GM21381 (cell line): Measurements from ENCODE around the gene LSM2.

ENCODE experiments used
- ATAC-seq: cut with Tn5 transposase; IDR thresholded peaks from one replicate; pipeline ENCODE4 v1.9.1; 2021; ENCODE audit warnings: mild to moderate bottlenecking, moderate library complexity; ENCODE audit not compliant: unreplicated experiment

The LSM2 gene

DNA sequence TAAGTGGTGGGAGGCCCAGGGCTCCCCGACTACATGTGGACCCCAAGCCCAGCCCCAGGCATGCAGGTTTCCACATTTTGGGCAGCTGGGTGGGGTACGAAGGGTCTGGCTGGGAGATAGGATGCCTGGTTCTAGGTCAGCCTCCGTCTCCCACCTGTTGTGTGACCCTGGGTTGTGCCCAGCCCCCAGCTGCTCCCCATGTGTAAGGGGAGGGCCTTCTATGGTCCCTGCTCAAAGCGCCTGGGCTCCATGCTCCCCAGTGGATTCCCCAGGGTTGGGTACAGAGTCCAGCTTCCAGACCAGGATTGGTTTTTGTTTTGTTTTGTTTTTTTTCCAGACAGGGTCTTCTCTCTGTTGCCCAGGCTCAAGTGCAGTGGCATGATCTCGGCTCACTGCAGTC, 28.6 kb downstream of the LSM2 start:
- ATAC-seq = no peak

DNA sequence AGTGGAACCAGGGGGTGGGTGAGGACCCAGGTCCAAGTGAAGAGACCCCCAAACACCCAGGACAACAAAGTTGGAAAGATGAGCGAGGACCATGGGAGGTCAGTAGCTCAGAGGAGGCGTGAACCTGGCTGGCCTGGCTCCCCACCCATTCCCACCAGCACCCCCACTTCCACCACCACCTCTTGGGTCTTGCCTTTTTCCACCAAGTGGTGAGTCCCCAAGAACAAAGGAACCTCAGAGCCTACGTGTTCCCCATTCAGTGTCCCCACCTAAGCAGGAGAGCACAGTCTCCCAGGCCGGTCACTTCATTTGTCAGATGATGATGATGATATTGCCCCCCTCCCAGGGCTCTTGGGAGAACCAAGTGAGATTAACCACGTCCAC, 29.1 kb downstream of the LSM2 start:
- ATAC-seq = no peak

DNA sequence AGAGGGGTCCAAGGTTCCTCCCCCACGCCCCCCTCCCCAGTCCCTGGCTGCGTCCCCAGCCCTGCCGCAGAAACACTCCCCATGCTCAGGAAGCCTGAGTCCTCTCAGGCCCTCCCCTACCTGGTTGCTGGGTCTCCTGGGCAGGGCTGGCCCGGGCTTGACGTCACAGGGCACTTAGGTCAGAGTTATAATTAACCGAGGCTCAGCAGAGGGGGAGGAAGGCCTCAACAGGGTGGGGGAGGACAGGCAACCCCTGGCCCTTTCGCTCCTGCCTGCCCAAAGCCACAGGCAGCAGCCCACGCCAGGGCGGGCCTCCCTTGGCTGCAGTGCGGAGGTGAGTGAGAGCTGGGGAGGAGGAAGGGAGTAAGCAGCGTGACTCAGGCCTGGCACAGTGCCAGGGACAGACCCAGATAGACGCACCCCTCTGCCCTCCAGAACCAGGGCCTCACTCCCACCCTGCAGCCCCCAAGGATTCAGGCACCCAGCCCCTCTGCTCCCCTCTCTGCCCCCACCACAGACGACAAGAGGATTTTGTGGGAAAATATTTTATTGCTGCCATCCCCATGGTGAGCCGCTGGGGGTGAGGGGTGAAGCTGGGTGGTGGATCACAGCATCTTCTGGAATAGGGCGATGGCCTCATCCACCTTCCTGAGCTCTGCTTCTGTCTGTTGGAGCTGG, 29.6 kb downstream of the LSM2 start, which contains the start of gene VWA7:
Gene VWA7 (minus strand): TSS at position 340 of the 678 bp plus-strand sequence. CDS start 549 bp downstream, outside the sequence.
- ATAC-seq = no peak

DNA sequence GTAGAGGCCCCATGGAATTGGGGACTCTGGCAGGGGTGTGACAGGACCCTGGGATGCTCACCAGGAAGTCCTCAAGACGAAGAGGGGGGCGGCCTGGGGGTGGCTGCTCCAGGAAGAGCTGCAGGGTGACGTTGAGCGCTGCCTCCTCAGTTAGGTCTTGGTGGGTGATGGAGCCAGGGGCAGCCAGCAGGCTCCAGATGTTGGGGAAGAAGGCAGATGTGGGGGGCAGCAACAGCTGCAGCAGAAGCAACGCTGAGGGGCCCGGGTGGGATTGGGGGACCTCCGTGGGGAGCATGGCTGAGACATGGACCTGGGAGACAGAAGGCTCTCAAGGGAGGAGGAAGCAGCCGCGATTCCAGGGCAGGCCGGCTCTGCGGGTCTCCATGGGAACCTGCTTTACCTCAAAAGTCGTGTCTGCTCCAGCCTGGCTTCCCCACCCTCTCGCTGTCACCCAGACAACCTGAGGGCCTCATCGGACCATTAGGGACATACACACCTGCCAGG, 30.2 kb downstream of the LSM2 start:
- ATAC-seq = no peak

DNA sequence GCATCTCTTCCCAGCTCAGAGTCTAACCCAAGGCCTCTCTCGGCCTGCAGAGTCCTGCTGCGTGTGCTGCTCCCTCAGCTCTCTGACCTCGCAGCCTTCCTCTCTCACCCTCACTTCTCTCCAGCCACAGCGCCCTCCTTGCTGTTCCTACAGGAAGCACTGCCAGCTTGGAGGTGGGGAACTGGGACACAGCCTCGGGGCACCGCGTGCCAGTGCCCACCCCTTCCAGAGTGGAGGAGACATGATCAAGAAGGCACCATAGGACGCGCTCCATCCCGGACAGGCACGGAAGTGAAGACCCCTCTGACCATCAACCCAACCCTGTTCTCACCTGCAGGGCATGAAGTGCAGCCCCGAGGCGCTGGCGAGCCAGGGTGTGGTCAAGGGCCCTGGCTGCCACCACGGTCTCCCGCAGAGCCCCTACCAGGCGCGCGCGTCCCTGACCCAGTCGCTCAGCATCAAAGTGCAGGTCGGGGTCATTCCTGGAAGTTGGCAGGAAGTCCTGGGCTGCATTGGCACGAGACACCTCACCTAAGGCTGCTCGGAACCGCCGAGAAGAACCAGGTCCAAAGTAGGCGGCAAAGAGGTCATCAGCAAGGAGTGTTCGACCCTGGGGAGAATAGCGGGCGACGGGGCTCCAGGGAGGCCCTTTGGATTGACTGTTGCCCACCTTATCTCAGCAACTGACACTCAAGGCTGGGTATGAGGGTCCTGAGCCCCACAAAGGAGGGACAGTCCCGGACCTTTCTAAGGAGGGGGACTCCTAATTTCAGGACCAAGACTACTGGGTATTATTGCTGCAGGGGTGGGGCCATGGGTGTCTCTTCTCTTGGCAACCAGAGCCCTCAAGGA, 30.9 kb downstream of the LSM2 start:
- no peak for ATAC-seq

DNA sequence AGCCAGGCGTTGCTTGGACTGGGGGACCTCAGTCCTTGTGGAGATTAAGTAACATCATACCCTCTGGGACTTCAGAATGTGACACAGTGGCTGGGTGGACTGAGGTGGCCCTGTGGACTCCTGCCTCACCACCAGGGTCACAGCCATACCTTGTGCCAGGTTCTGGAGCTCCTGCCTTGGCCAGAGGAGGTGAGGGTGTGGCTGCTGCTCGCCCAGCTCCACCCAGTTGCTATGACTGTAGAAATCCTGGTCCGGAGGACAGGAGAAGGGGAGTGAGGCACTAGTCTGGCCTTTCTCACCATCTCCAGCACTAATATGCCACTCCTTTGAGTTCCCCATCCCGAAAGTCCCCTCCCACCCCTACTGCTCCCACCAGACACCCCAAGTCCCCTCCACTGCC, 31.6 kb downstream of the LSM2 start:
- no peak for ATAC-seq

DNA sequence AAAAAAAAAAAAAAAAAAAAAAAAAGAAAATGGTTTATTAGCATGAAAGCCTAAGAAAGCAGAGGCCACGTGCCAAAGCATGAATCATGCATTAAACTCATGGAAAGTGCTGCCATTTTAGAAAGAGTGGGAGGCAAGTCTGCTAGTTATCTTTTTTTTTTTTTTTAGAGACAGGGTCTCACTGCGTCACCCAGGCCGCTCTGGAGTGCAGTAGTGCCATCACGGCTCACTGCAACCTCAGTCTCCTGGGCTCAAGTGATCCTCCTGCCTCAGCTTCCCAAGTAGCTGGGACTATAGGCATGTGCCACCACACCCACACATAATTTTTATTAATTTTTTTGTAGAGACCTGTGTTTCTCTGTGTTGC, 34.8 kb downstream of the LSM2 start:
- no peak for ATAC-seq

DNA sequence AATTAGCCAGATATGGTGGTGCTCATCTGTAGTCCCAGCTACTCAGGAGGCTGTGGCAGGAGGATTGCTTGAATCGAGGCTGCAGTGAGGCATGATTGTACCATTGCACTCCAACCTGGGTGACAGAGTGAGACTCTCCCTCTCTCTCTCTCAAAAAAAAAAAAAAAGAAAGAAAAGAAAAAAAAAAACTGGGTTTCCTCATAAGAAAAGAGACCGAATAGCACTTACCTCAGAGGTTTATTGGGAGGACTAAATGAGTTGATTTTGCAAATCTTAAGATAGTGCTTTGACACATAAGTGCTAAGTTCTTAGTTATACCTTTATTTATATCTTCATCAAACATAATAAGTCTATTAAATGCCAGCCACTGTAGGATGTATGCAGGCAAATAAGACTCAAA, 35.9 kb downstream of the LSM2 start:
- no peak for ATAC-seq

DNA sequence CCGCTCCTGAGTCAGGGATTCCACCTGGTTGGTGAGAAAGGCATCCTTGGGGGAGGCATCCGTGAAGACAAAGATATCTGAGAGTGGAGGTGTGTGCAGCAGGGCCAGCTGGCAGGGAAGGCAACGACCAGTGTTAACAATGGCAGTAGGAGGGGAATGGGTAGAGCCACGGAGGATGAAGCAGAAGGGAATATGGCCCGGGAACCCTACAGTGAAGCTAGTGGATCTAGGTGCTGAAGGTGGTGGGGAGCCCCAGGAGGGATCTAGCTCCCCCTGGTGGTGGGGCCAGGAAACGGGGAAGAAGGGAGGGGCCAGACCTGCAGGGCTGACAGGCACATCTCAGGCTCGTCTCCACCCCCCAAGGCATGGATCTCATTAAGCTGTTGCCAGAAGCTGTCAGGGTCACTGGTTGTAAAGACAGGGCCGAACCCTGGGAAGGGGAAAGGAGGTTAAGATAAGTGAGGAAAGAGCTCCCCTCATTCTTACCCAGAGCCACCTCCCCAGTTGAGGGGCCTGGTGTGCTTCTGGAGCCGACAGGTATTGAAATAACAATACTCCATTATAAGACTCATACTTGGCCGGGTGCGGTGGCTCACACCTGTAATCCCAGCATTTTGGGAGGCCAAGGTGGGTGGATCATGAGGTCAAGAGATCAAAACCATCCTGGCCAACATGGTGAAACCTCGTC, 36.9 kb downstream of the LSM2 start:
- no peak for ATAC-seq

DNA sequence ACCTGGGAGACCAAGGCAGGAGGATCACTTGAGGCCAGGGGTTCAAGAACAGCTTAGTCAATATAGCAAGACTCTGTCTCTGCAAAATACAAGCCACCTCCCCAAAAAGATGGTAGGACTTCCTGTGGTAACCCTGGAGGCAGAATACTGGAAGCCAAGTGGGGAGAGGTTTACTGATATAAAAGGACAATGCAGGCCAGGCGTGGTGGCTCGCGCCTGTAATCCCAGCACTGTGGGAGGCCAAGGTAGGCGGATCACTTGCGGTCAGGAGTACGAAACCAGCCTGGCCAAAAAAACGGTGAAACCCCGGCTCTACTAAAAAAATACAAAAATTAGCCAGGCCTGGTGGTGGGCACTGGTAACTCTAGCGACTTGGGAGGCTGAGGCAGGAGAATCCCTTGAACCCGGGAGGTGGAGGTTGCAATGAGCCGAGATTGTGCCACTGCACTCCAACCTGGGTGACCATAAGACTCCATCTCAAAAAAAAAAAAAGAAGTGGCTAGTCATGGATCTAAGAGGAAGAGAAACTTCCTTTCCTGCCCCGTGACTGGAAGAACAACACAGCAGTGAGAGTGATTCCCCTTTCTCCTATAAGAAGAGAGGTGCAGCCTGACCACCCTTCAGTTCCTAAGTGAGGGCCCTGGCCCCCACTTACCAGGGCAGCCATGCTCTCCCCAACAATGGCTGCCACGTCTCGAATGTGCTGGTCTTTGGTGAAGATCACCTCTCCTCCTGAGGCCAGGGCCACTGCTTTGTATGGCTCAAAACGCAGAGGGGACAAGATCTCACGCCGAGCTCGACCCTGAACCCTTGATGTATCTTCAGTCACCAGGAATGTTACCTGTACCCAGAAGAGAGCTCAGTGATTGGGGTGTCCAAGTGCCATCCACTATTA, 38.2 kb downstream of the LSM2 start:
- ATAC-seq = no peak

DNA sequence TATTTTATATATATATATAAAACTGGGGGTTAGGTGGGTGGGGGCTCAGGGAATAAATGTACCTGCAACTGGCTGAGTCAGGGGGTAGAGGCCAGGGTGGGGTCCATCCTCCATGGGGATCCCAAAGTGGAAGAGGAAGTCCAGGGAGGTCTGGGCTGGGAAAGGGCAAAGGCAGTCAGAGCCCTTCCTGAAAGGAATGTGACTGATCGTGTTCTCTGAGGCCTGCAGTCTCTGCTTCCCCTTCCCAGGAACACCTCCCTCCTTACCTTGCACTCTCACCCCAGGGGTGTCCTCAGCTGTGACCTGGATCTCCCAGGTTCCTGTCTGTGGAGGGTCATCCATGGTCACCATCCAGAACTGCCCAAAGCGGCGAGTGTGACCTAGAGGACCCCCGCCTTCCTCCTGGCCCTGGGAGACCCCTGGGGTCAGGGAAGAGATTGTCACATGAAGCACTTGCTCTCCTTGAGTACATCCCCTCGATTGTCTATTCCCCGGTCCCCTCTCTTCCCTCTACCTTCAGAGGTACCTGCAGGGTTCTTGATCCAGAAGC, 39.6 kb downstream of the LSM2 start:
- no peak for ATAC-seq

DNA sequence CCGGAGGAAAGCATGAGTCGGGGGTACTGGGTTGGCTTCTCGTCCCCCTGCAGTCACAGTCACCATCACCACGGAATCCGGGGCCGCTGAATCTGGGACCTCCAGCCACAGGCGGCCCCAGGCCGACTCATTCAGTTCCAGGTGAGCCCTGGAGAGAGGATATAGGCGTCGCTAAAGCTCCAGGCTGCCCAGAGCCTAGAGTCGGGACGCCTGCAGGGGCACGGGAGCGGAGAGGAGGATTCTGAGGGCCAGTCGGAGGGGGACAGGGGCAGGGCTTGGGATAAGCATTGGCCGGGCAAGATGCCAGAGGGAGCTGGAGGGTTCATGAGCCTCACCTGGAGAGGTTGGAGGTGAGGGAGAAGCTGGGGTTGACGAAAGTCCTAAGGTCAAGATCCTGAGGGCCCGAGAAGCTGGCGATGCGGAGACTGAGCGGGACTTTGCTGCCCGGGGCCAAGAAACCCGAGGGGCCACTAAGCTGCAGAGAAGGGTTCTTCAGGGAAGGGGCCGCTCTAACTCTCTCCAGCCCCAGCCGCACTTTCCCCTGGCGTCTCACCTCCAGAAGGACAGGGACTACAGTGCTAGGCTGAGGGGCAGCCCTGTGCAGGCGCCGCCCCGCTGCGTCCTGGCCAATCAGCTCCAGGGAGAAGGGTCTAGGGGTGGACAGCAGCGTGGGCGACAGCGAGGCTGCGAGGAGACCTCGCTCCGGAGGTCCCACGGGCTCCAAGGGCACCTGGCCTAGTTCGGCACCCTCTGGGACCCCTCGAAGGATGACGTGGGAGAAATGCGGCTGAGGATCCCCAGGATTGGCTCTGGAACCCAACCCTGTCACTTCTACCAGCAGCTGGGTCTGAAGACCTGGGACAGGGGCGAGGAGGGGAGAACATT, 40.6 kb downstream of the LSM2 start:
- no peak for ATAC-seq

DNA sequence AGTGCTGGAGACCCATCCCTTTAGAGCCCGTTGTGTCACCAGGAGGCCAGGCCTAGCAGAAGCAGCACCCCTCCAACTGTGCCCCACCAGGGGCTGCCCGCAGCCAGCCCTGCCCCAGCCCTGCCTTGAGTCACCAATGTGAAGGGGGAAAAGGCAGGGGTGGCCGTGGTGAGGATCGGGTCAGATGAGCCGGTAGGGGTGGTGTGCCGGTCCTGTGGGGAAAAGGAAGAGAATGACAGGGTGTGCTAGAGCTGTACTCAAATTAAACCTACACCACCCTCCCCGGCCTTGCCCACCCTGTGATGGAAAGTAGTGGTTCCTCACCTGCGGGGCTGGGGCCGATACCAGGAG, 41.2 kb downstream of the LSM2 start:
- no peak for ATAC-seq

DNA sequence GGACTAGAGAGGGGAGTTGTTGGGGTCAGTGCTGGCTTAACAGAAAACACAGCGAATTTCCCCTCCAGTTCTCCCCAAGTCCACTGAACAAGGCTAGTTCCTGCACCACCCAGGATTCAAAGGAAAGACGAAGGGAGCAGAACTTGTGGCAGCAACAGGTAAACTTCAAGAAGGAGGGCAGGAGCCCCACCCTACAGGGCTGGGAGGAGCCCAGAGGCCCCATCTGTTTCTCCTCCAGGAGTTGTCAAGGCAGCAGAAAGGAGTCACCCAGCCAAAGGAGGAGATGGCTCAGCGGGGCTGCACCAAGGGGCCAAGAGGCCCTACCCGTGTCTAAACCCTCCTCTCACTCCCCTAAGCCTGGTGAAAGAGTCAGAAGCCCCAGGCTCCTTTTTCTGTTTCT, 42.6 kb downstream of the LSM2 start:
- no peak for ATAC-seq

DNA sequence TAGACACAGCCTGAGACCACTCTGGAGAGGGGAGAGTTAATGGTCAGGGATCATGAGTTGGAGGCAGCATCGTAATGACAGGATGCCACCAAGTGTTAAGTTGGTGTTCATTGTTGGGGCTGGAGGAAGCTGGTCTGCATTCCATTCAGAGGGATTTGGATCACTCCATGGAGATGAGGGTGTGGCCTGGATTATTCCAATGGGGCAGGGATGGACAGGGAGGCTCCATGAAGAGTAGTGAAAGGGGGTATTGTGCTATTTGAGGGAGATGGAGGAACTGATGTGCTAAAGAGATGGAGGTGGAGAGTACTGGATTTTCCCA, 43.2 kb downstream of the LSM2 start:
- ATAC-seq = no peak

DNA sequence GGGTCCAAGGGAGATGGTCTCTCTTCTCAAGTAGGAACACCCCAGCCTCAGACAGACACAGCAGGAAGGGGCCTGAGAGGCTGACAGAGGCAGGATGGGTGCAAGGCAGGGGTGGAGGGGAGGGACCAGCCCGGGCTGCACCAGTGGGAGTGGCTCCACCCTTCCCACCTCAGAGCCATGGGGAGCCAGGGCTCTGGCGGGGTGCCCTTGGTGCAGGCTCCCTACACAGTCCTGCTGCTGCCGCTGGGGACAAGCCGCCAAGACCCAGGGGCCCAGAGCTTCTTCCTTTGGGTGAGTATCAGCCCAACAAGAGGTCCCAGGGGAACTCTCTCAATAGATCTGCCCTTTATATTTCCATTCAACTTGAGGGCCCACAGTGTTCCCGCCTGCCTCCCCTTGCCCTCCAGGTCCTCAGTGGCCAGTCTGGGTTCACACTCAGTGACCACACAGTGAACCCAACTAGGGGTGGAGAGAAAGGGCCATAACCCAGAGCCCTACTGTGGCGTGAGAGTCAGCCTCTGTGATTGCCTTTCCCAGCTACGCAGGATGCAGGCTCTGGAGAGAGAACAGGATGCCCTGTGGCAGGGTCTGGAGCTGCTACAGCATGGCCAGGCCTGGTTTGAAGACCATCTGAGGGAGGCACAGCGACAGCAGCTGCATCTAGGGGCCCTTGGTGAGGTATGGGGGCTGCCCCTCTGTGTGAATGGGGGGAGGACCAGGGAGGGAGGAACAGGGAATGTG, 43.7 kb downstream of the LSM2 start:
- ATAC-seq = no peak

DNA sequence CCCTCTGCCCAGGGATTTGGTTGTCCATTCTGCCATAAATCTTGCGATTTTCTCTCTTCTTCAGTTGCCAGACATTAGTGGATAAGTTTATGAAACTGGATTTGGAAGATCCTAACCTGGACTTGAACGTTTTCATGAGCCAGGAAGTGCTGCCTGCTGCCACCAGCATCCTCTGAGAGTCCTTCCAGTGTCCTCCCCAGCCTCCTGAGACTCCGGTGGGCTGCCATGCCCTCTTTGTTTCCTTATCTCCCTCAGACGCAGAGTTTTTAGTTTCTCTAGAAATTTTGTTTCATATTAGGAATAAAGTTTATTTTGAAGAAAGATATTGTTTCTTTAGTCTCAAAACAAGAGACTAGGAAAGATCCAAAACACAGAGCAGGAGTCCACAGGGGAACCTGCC, 44.4 kb downstream of the LSM2 start, which contains the start of gene SAPCD1:
Gene SAPCD1 (plus strand): TSS at position 301 of the 400 bp plus-strand sequence. CDS start 399 bp downstream, outside the sequence.
- ATAC-seq = no peak

DNA sequence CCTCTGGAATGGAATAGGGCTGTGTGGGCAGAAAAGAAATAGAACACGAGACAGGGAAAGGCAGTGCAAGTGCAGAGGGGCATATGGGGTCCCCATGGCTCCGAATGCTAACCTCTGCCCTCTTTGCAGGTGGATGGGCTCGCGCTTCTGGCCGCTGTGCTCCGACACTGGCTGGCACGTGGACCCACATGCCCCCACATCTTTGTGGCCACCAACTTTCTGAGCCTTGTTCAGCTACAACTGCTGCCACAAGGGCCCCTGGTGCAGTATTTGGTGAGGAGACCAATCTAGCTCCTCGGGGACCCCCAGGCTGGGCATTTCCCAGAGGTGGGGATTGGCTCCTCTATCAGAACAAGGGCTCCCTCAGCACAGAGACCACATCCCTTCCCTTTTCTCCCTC, 45.4 kb downstream of the LSM2 start:
- no peak for ATAC-seq

DNA sequence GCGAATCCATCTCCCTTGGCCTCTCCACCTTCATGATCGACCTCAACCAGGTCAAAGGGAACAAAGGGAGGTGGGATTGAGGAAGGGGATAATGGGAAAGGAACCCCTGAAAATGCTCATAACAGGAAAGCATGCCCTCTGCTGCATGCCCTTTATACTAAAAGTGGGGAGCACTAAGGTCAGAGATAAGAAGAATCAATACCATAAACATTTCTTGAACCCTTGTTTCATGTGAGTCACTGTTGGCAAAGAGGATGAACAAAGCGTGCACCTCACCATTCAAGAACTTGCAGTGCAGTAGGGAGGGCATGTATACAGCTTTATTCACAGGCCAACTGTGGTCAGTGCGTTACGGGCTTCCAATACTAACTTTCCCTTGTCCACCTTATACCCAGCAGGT, 46.0 kb downstream of the LSM2 start:
- no peak for ATAC-seq
